Liver (tissue), 9 donors: ENCODE measurements around the gene MMD. TPM values are rescaled to one million over a fixed set of nuclear protein-coding genes. Genes with fewer than 3 reads are reported as not detected.

Source experiments
- DNase-seq: peaks from one replicate; pipeline ENCODE4 v3.0.0-alpha.2; 2017; ENCODE audit warnings: low spot score
- H3K27ac ChIP-seq, 2 donors: one replicate each; pipeline ENCODE4 v1.7.0; 2013; ENCODE audit warnings: inconsistent platforms in 2 of 2, low read length in 2 of 2, control low read depth in 1 of 2, low read depth in 1 of 2, mild to moderate bottlenecking in 1 of 2
- H3K27me3 ChIP-seq, 4 donors: one replicate each; pipeline versions ENCODE4 v1.6.1 to v1.7.0; 2013; ENCODE audit warnings: low read length in 3 of 4, inconsistent platforms in 1 of 4, mild to moderate bottlenecking in 1 of 4, moderate library complexity in 1 of 4; ENCODE audit not compliant: control insufficient read depth in 4 of 4, insufficient read depth in 4 of 4
- H3K36me3 ChIP-seq, 4 donors: one replicate each; pipeline versions ENCODE4 v1.6.1 to v1.7.0; 2013; ENCODE audit warnings: low read length in 3 of 4, mild to moderate bottlenecking in 3 of 4, low read depth in 1 of 4, moderate library complexity in 1 of 4; ENCODE audit not compliant: control insufficient read depth in 4 of 4, insufficient read depth in 3 of 4
- H3K4me1 ChIP-seq, 4 donors: one replicate each; pipeline versions ENCODE4 v1.6.1 to v1.7.0; 2013; ENCODE audit warnings: low read length in 3 of 4, mild to moderate bottlenecking in 3 of 4, moderate library complexity in 1 of 4; ENCODE audit not compliant: control insufficient read depth in 4 of 4, insufficient read depth in 4 of 4
- H3K4me3 ChIP-seq, 3 donors: one replicate each; pipeline versions ENCODE4 v1.6.1 to v1.7.0; 2013; ENCODE audit warnings: low read length in 3 of 3, control low read depth in 1 of 3, low read depth in 1 of 3, mild to moderate bottlenecking in 1 of 3
- H3K9ac ChIP-seq, 2 donors: one replicate each; pipeline ENCODE4 v1.7.0; 2013; ENCODE audit warnings: low read length in 2 of 2, mild to moderate bottlenecking in 2 of 2, moderate library complexity in 2 of 2, control low read depth in 1 of 2, low read depth in 1 of 2
- H3K9me3 ChIP-seq, 4 donors: one replicate each; pipeline versions ENCODE4 v1.6.1 to v1.7.0; 2013; ENCODE audit warnings: low read length in 3 of 4; ENCODE audit not compliant: control insufficient read depth in 4 of 4
- CTCF ChIP-seq: fragments of 150-350 bp; IDR thresholded peaks from 2 replicates; pipeline ENCODE4 v1.5.1; 2017; ENCODE audit warnings: improper control_type of control experiment, low read depth, low read length; ENCODE audit not compliant: missing input control
- EGR1 ChIP-seq, 2 donors: IDR thresholded peaks; 2 replicates each; pipeline ENCODE4 v1.6.1; 2016 to 2018; ENCODE audit warnings: antibody characterized with exemption in 2 of 2, low read depth in 2 of 2
- FOXA1 ChIP-seq: IDR thresholded peaks from 2 replicates; pipeline ENCODE4 v1.6.1; 2016; ENCODE audit warnings: antibody characterized with exemption
- FOXA2 ChIP-seq: IDR thresholded peaks from 2 replicates; pipeline ENCODE4 v1.6.1; 2016; ENCODE audit warnings: antibody characterized with exemption
- HNF4A ChIP-seq, 2 donors: conservative IDR thresholded peaks; 2 replicates each; pipeline ENCODE4 v1.6.1; 2016; ENCODE audit warnings: antibody characterized with exemption in 2 of 2, mild to moderate bottlenecking in 2 of 2
- HNF4G ChIP-seq: IDR thresholded peaks from 2 replicates; pipeline ENCODE4 v1.6.1; 2016; ENCODE audit warnings: antibody characterized with exemption
- JUND ChIP-seq, 2 donors: IDR thresholded peaks; 2 replicates each; pipeline ENCODE4 v1.6.1; 2016; ENCODE audit warnings: antibody characterized with exemption in 2 of 2
- NR2F2 ChIP-seq: IDR thresholded peaks from 2 replicates; pipeline ENCODE4 v1.6.1; 2016; ENCODE audit warnings: antibody characterized with exemption
- RAD21 ChIP-seq, 2 donors: IDR thresholded peaks; 2 replicates each; pipeline ENCODE4 v1.6.1; 2016; ENCODE audit warnings: antibody characterized with exemption in 2 of 2, mild to moderate bottlenecking in 2 of 2
- RXRA ChIP-seq, 2 donors: IDR thresholded peaks; 2 replicates each; pipeline ENCODE4 v1.6.1; 2017 to 2018; ENCODE audit warnings: antibody characterized with exemption in 2 of 2, mild to moderate bottlenecking in 1 of 2
- SP1 ChIP-seq: IDR thresholded peaks from 2 replicates; pipeline ENCODE4 v1.6.1; 2018; ENCODE audit warnings: antibody characterized with exemption, mild to moderate bottlenecking
- TAF1 ChIP-seq: conservative IDR thresholded peaks from 2 replicates; pipeline ENCODE4 v1.6.1; 2016; ENCODE audit warnings: antibody characterized with exemption, mild to moderate bottlenecking
- YY1 ChIP-seq: IDR thresholded peaks from 2 replicates; pipeline ENCODE4 v1.6.1; 2016; ENCODE audit warnings: antibody characterized with exemption, mild to moderate bottlenecking
- ZBTB33 ChIP-seq: IDR thresholded peaks from 2 replicates; pipeline ENCODE4 v1.6.1; 2016; ENCODE audit warnings: antibody characterized with exemption
- WGBS: extraction: QIAGEN DNeasy Blood & Tissue Kit; methylation state at CpG from one replicate; pipeline ENCODE4 v1.1.7; 2013; 5-methylcytosine and 5-hydroxymethylcytosine counted together
- polyA plus RNA-seq, 2 donors: library from polyadenylated mRNA; stranded (reverse) in 1 of 2; unstranded in 1 of 2; fragments of 200-250 nt in 1 of 2; fragments of >200 nt in 1 of 2; fragmentation: Nextera tagmentation in 1 of 2; extraction: Ambion mirVana in 1 of 2; gene quantifications; one replicate each; pipeline versions ENCODE4 v1.2.1 to v1.2.3, GENCODE V29; 2013 to 2015
- total RNA-seq, 2 donors: library from RNA; depleted of rRNA; stranded (reverse); fragments of >200 nt; gene quantifications; one replicate each; pipeline ENCODE4 v1.2.3, GENCODE V29; 2014
- TF ChIP-seq, protein P1 (sequence below): IDR thresholded peaks from 2 replicates; pipeline ENCODE4 v1.6.1; 2016; ENCODE audit warnings: antibody characterized with exemption
- TF ChIP-seq, protein P2 (sequence below): IDR thresholded peaks from 2 replicates; pipeline ENCODE4 v1.6.1; 2016; ENCODE audit warnings: antibody characterized with exemption, mild to moderate bottlenecking
- TF ChIP-seq, protein P3 (sequence below): IDR thresholded peaks from 2 replicates; pipeline ENCODE4 v1.6.1; 2016; ENCODE audit warnings: antibody characterized with exemption
- donor health status: healthy.
- donor health status: healthy.
- donor health status: healthy.
- donor health status: healthy.
- donor health status: healthy.

Gene MMD
- total and polyA plus RNA-seq, 4 donors: 4.9 to 18.7 (median 11.4) TPM

GRCh38 chr17:55433029-55433628 lies 11.5 kb upstream of the MMD start:
- Histone ChIP-seq H3K9ac (no peak overlapping the region), H3K27ac (peak overlapping the region; percentile 3 to 40), H3K4me1 (peaks cover 2 to 11% (median 7%) of the 10 kb centered on the region in 4 donors), H3K27me3 (no peaks in the 10 kb centered on the region), H3K4me3 (no peak overlapping the region), H3K9me3 (no peaks in the 10 kb centered on the region), H3K36me3 (no peaks in the 10 kb centered on the region)
- no peak for DNase-seq
- TF ChIP-seq, protein P1, sequence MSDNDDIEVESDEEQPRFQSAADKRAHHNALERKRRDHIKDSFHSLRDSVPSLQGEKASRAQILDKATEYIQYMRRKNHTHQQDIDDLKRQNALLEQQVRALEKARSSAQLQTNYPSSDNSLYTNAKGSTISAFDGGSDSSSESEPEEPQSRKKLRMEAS: peak; percentile 17
- TF ChIP-seq NR2F2 (no peak), ZBTB33 (no peak), SP1 (no peak), RXRA (IDR thresholded peaks at IDR 0.05) (peak; percentile 56 to 58), YY1 (no peak), JUND (IDR thresholded peaks at IDR 0.05) (peak in 1 of 2 donors; percentile 25), FOXA2 (peak; percentile 88), FOXA1 (peak; percentile 77)
- TF ChIP-seq, protein P2, sequence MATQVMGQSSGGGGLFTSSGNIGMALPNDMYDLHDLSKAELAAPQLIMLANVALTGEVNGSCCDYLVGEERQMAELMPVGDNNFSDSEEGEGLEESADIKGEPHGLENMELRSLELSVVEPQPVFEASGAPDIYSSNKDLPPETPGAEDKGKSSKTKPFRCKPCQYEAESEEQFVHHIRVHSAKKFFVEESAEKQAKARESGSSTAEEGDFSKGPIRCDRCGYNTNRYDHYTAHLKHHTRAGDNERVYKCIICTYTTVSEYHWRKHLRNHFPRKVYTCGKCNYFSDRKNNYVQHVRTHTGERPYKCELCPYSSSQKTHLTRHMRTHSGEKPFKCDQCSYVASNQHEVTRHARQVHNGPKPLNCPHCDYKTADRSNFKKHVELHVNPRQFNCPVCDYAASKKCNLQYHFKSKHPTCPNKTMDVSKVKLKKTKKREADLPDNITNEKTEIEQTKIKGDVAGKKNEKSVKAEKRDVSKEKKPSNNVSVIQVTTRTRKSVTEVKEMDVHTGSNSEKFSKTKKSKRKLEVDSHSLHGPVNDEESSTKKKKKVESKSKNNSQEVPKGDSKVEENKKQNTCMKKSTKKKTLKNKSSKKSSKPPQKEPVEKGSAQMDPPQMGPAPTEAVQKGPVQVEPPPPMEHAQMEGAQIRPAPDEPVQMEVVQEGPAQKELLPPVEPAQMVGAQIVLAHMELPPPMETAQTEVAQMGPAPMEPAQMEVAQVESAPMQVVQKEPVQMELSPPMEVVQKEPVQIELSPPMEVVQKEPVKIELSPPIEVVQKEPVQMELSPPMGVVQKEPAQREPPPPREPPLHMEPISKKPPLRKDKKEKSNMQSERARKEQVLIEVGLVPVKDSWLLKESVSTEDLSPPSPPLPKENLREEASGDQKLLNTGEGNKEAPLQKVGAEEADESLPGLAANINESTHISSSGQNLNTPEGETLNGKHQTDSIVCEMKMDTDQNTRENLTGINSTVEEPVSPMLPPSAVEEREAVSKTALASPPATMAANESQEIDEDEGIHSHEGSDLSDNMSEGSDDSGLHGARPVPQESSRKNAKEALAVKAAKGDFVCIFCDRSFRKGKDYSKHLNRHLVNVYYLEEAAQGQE: peak; percentile 7
- TF ChIP-seq, protein P3, sequence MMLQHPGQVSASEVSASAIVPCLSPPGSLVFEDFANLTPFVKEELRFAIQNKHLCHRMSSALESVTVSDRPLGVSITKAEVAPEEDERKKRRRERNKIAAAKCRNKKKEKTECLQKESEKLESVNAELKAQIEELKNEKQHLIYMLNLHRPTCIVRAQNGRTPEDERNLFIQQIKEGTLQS: no peak
- WGBS: 29% methylated on average over 7 of the region's 7 CpGs

- H3K36me3 ChIP-seq: no peaks in the 10 kb centered on the region
- WGBS: 85% methylated on average over 4 of the region's 4 CpGs
- no peak overlapping the region for H3K4me3 ChIP-seq
- H3K9me3 ChIP-seq: no peaks in the 10 kb centered on the region
- H3K27me3 ChIP-seq: no peaks in the 10 kb centered on the region
- no peak for DNase-seq
- no peak overlapping the region for H3K9ac ChIP-seq
- peak overlapping the region in 1 of 2 donors; percentile 40 for H3K27ac ChIP-seq
- peaks cover 2 to 11% (median 7%) of the 10 kb centered on the region in 4 donors for H3K4me1 ChIP-seq
- TF ChIP-seq NR2F2 (no peak), HNF4G (no peak), SP1 (no peak), RXRA (IDR thresholded peaks at IDR 0.05) (no peak), RAD21 (IDR thresholded peaks at IDR 0.05) (no peak), CTCF (no peak), HNF4A (conservative IDR thresholded peaks at IDR 0.05) (no peak), TAF1 (no peak), ZBTB33 (no peak), EGR1 (IDR thresholded peaks at IDR 0.05; ENCODE audit: low read depth in 2 of 2) (no peak), YY1 (no peak)
- TF ChIP-seq, protein P2: no peak
Measured at GRCh38 chr17:55432358-55433028, 10.9 kb upstream of the MMD start.
